C1 segment of cervical spinal cord (tissue), 14 donors: ENCODE results near the gene L3MBTL2.

Source experiments
- DNase-seq, 14 donors: peaks; one replicate each; lab custom pipeline; 2025; lab: John Stamatoyannopoulos, UW

Gene L3MBTL2

GRCh38 chr22:41267958-41268357, 62.8 kb downstream of the L3MBTL2 start:
- DNase-seq: no peak

GRCh38 chr22:41271787-41272186, 66.7 kb downstream of the L3MBTL2 start:
- DNase-seq: no peak

GRCh38 chr22:41273128-41273527, 68.0 kb downstream of the L3MBTL2 start:
- no peak for DNase-seq

- peak in 10 of 14 donors; percentile 6 to 69 (median 36) for DNase-seq
Measured at GRCh38 chr22:41274856-41275255, 69.7 kb downstream of the L3MBTL2 start.

- DNase-seq: no peak
Measured at GRCh38 chr22:41280065-41280464, 75.0 kb downstream of the L3MBTL2 start.

GRCh38 chr22:41280854-41281253, 75.7 kb downstream of the L3MBTL2 start:
- no peak for DNase-seq
